RWPE1 (cell line): Measurements from ENCODE around the gene SMAGP.
"Not testable (repeated sequence)": the region's sequence is repeated elsewhere in the genome, so short reads cannot be mapped to it uniquely, and the experiment has no call there.

ENCODE experiments used
- CTCF ChIA-PET: fragments of 350-600 bp; sonication (Branson Sonifier 250); formaldehyde crosslinking; extraction: SDS; loops from one replicate; lab custom pipeline; 2021; lab: Yijun Ruan, JAX
- POLR2A ChIA-PET: fragments of 400-600 bp; formaldehyde crosslinking; extraction: SDS; loops from one replicate; lab custom pipeline; 2020; ENCODE audit warnings: antibody characterized with exemption; ENCODE audit not compliant: low non-redundant PET; lab: Yijun Ruan, JAX
- DNase-seq: peaks from one replicate; pipeline ENCODE4 v3.0.0; 2012; ENCODE audit warnings: low spot score
- H3K27ac ChIP-seq: fragments of 450-650 bp; 2 replicates; pipeline ENCODE4 v1.5.1; 2017
- TF ChIP-seq, protein P1 (sequence below): fragments of 450-650 bp; conservative IDR thresholded peaks from 2 replicates; pipeline ENCODE4 v1.5.1; 2017; ENCODE audit warnings: low read depth, mild to moderate bottlenecking

Gene SMAGP

GRCh38 chr12:51232642-51233041 lies 37.6 kb downstream of the SMAGP start:
- ChIA-PET POLR2A (interaction anchor here (0.7 kb wide), 1 partner anchor 108 kb away, joined by 5 read pairs; no protein-coding TSS in a partner anchor), CTCF (no interaction called here)
- no peak overlapping the region for H3K27ac ChIP-seq
- TF ChIP-seq, protein P1, sequence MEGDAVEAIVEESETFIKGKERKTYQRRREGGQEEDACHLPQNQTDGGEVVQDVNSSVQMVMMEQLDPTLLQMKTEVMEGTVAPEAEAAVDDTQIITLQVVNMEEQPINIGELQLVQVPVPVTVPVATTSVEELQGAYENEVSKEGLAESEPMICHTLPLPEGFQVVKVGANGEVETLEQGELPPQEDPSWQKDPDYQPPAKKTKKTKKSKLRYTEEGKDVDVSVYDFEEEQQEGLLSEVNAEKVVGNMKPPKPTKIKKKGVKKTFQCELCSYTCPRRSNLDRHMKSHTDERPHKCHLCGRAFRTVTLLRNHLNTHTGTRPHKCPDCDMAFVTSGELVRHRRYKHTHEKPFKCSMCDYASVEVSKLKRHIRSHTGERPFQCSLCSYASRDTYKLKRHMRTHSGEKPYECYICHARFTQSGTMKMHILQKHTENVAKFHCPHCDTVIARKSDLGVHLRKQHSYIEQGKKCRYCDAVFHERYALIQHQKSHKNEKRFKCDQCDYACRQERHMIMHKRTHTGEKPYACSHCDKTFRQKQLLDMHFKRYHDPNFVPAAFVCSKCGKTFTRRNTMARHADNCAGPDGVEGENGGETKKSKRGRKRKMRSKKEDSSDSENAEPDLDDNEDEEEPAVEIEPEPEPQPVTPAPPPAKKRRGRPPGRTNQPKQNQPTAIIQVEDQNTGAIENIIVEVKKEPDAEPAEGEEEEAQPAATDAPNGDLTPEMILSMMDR, result no peak
- no peak for DNase-seq

- POLR2A ChIA-PET, result interaction anchor here (0.5 kb wide), 1 partner anchor 766 kb away, joined by 5 read pairs; no protein-coding TSS in a partner anchor
- CTCF ChIA-PET, result interaction anchor here (0.6 kb wide), 1 partner anchor 168 kb away, joined by 3 read pairs; no protein-coding TSS in a partner anchor
- TF ChIP-seq, protein P1, result no peak
- no peak overlapping the region for H3K27ac ChIP-seq
- no peak for DNase-seq
Measured at GRCh38 chr12:51229116-51229809, 41.0 kb downstream of the SMAGP start.

- no peak for DNase-seq
Measured at GRCh38 chr12:51227962-51228361, 42.3 kb downstream of the SMAGP start.

DNA sequence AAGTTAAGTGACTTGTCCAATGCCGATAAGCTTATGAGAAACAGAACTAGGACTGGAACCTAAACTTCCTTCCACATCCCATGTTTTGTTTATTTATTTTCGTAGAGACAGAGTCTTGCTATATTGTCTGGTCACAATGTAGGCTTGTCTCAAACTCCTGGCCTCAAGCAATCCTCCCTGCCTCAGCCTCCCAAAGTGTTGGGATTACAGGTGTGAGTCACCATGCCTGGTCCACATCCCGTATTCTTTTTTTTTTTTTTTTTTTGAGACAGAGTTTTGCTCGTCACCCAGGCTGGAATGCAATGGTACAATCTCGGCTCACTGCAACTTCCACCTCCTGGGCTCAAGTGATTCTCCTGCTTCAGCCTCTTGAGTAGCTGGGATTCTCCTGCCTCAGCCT lies 43.1 kb downstream of the SMAGP start:
- DNase-seq, H3K27ac ChIP-seq, CTCF ChIA-PET, POLR2A ChIA-PET: not testable (repeated sequence)

More at GRCh38 chr12:51227962-51228361, 42.3 kb downstream of the SMAGP start:
- TF ChIP-seq, protein P1, result no peak
- CTCF ChIA-PET, result no interaction called here
- POLR2A ChIA-PET, result no interaction called here
- H3K27ac ChIP-seq, result no peak overlapping the region

DNA sequence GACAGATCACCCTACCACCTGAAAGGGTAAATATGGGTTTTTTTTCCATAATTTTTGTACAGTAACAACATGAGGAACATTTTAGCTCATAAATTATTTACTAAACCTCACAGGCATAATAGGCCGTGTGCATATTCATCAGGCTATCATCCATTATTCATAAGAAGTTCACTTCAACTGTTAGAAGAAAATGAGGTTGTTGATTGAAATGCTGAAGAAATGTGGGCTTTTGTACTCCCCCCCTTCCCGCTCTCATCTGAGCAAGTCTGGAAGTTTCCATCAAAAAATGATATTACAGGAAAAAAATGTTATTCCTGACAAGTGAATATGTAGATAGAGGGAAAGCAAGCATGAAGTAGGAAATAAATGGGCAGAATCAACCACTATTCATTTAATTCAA lies 44.4 kb downstream of the SMAGP start:
- POLR2A ChIA-PET, result no interaction called here
- DNase-seq, result no peak
- no peak overlapping the region for H3K27ac ChIP-seq
- TF ChIP-seq, protein P1, result no peak
- CTCF ChIA-PET, result no interaction called here

DNA sequence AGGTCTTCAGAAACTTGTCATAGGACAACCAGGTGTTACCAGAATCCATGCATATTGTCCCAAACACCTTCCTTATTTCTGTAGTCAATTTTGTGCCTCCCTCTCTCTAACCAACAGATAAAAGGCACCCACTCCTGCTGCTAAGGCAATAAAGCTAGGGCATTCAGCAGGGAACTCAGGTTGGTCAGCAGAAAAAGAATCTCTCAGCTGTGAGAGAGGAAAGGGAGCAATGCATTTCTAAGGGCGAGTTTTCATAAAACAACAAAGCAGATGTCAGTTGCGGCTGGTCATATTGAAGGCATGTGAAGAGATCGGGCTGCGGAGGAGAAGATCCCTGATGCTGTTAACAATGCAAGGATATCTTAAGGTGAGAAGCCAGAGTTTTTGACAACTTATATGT lies 45.0 kb downstream of the SMAGP start:
- CTCF ChIA-PET, result no interaction called here
- POLR2A ChIA-PET, result no interaction called here
- TF ChIP-seq, protein P1, result no peak
- no peak overlapping the region for H3K27ac ChIP-seq
- no peak for DNase-seq

- no peak overlapping the region for H3K27ac ChIP-seq
- CTCF ChIA-PET, result no interaction called here
- DNase-seq, result no peak
- POLR2A ChIA-PET, result no interaction called here
- TF ChIP-seq, protein P1, result no peak
Measured at GRCh38 chr12:51224625-51225024, 45.6 kb downstream of the SMAGP start.
